OCI-LY3 (cell line): ENCODE measurements around the gene IDH3G.

Experiments
- H2AFZ ChIP-seq: fragments of 200-600, 300-600 bp; shearing (Covaris generic); 2 replicates; pipeline ENCODE4 v1.6.0; 2014; ENCODE audit warnings: antibody characterized with exemption, low read depth, low read length
- H3K27ac ChIP-seq: fragments of 200-600, 300-600 bp; sonication (generic); 2 replicates; pipeline ENCODE4 v1.5.1; 2014; ENCODE audit warnings: mild to moderate bottlenecking, low read length, moderate library complexity, mixed read lengths
- H3K27me3 ChIP-seq: fragments of 200-600, 300-600 bp; sonication (generic); 2 replicates; pipeline ENCODE4 v1.6.1; 2014; ENCODE audit warnings: low read depth, low read length, mixed read lengths
- H3K36me3 ChIP-seq: fragments of 200-600, 300-600 bp; sonication (generic); replicated peaks from 2 replicates; pipeline ENCODE3; 2014; ENCODE audit warnings: low read depth, low read length, mixed read lengths
- H3K4me1 ChIP-seq: fragments of 300-600, 200-600 bp; sonication (generic); 2 replicates; pipeline ENCODE4 v1.6.1; 2014; ENCODE audit warnings: low read length, mixed read lengths
- H3K4me2 ChIP-seq: fragments of 200-600, 300-600 bp; sonication (generic); 2 replicates; pipeline ENCODE4 v1.6.1; 2014; ENCODE audit warnings: low read length, mixed read lengths
- H3K4me3 ChIP-seq: fragments of 300-600, 200-600 bp; sonication (generic); 2 replicates; pipeline ENCODE4 v1.5.1; 2014; ENCODE audit warnings: antibody characterized with exemption, mild to moderate bottlenecking, low read length, moderate library complexity
- H3K79me2 ChIP-seq: fragments of 300-600, 200-600 bp; shearing (Covaris generic); 2 replicates; pipeline ENCODE4 v1.6.1; 2014; ENCODE audit warnings: mild to moderate bottlenecking, low read length, mixed read lengths
- H3K9ac ChIP-seq: fragments of 300-600, 200-600 bp; shearing (Covaris generic); 2 replicates; pipeline ENCODE4 v1.6.0; 2014; ENCODE audit warnings: mild to moderate bottlenecking, low read length, moderate library complexity
- H3K9me3 ChIP-seq: fragments of 200-600, 300-600 bp; shearing (Covaris generic); 2 replicates; pipeline ENCODE4 v1.6.1; 2014; ENCODE audit warnings: low read length, mixed read lengths; ENCODE audit not compliant: insufficient read depth
- H4K20me1 ChIP-seq: fragments of 200-600, 300-600 bp; sonication (generic); 2 replicates; pipeline ENCODE4 v1.6.1; 2016; ENCODE audit warnings: low read length, mixed read lengths; ENCODE audit not compliant: insufficient read depth
- CTCF ChIP-seq: fragments of 200-600, 300-600 bp; sonication (generic); IDR thresholded peaks from 2 replicates; pipeline ENCODE4 v1.5.1; 2014; ENCODE audit warnings: antibody characterized with exemption, low read length, low read depth
- EZH2phosphoT487 ChIP-seq: fragments of 200-600 bp; shearing (Covaris generic); IDR thresholded peaks from 2 replicates; pipeline ENCODE4 v1.6.1; 2018; ENCODE audit warnings: antibody characterized with exemption, mixed run types, low read depth

IDH3G gene

DNA sequence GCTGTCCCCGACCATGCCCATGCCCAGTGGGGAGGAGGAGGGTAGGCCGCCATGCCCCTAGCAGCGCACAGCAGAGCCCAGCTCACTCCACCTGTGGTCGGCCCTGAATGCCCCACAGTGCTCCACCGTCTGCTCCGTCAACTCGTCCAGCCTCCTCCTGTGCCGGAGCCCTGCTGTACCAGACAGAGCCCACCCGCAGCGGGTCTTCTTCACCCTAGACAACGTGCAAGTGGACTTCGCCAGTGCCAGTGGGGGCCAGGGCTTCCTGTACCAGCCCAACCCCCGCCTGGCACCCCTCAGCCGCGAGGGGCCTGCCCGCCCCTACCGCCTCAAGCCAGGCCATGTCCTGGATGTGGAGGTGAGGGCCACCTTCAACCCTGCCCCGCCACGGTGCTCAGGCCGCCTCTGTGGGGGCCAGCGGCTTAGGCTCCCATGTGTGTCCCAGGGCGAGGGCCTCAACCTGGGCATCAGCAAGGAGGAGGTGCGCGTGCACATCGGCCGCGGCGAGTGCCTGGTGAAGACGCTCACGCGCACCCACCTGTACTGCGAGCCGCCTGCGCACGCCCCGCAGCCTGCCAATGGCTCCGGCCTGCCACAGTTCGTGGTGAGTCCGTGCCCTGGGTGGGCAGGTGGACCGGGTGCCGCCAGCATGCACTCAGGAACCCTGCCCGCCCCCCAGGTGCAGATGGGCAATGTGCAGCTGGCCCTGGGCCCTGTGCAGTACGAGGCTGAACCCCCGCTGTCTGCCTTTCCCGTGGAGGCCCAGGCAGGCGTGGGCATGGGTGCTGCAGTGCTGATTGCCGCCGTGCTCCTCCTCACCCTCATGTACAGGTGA, 20.2 kb downstream of the IDH3G start:
- H3K9ac ChIP-seq: no peak overlapping the region
- no peak overlapping the region for H2AFZ ChIP-seq
- H3K36me3 ChIP-seq: no peaks in the 10 kb centered on the region
- no peak overlapping the region for H3K4me2 ChIP-seq
- H4K20me1 ChIP-seq: no peaks in the 10 kb centered on the region
- H3K4me1 ChIP-seq: no peaks in the 10 kb centered on the region
- no peak for TF ChIP-seq EZH2phosphoT487
- TF ChIP-seq CTCF: no peak
- no peaks in the 10 kb centered on the region for H3K27me3 ChIP-seq
- no peaks in the 10 kb centered on the region for H3K79me2 ChIP-seq
- no peaks in the 10 kb centered on the region for H3K9me3 ChIP-seq
- H3K27ac ChIP-seq: no peak overlapping the region
- H3K4me3 ChIP-seq: no peak overlapping the region

- Histone ChIP-seq H2AFZ (no peak overlapping the region), H3K27me3 (no peaks in the 10 kb centered on the region), H3K4me1 (no peaks in the 10 kb centered on the region), H3K4me2 (no peak overlapping the region), H3K36me3 (no peaks in the 10 kb centered on the region), H4K20me1 (no peaks in the 10 kb centered on the region), H3K27ac (no peak overlapping the region), H3K9me3 (no peaks in the 10 kb centered on the region), H3K9ac (no peak overlapping the region), H3K4me3 (no peak overlapping the region), H3K79me2 (no peaks in the 10 kb centered on the region)
- TF ChIP-seq CTCF (no peak), EZH2phosphoT487 (no peak)
Measured at GRCh38 chrX:153773218-153773611, 21.0 kb downstream of the IDH3G start.

GRCh38 chrX:153772316-153773217, 21.6 kb downstream of the IDH3G start:
- no peaks in the 10 kb centered on the region for H3K79me2 ChIP-seq
- no peak overlapping the region for H2AFZ ChIP-seq
- H3K4me2 ChIP-seq: no peak overlapping the region
- no peaks in the 10 kb centered on the region for H3K27me3 ChIP-seq
- no peaks in the 10 kb centered on the region for H3K9me3 ChIP-seq
- H3K4me1 ChIP-seq: no peaks in the 10 kb centered on the region
- H4K20me1 ChIP-seq: no peaks in the 10 kb centered on the region
- H3K27ac ChIP-seq: no peak overlapping the region
- no peaks in the 10 kb centered on the region for H3K36me3 ChIP-seq
- H3K4me3 ChIP-seq: no peak overlapping the region
- H3K9ac ChIP-seq: no peak overlapping the region
- no peak for TF ChIP-seq EZH2phosphoT487
- TF ChIP-seq CTCF: no peak
